Spleen (tissue), 11 donors: ENCODE results near the gene PTPN18. TPM values are rescaled to one million over a fixed set of nuclear protein-coding genes. Genes with fewer than 3 reads are reported as not detected.

ENCODE experiments used
- DNase-seq: peaks from one replicate; pipeline ENCODE4 v3.0.0-alpha.2; 2020
- H3K27ac ChIP-seq, 8 donors: fragments of 200-600 bp; sonication (generic) in 7 of 8; 1 replicate in 4 of 8; 2 replicates in 4 of 8; pipeline versions ENCODE4 v1.5.0 to v1.8.0; 2016 to 2021; ENCODE audit warnings: inconsistent platforms in 4 of 8, mild to moderate bottlenecking in 4 of 8, moderate library complexity in 1 of 8
- H3K27me3 ChIP-seq, 7 donors: fragments of 200-600 bp; sonication (generic) in 6 of 7; replicated peaks in 1 of 7; 1 replicate in 4 of 7; 2 replicates in 3 of 7; pipeline versions ENCODE4 v1.5.0 to v1.8.0; 2016 to 2021; ENCODE audit warnings: inconsistent platforms in 3 of 7, mild to moderate bottlenecking in 1 of 7
- H3K36me3 ChIP-seq, 6 donors: fragments of 200-600 bp; sonication (generic) in 5 of 6; 1 replicate in 4 of 6; 2 replicates in 2 of 6; pipeline versions ENCODE4 v1.5.0 to v1.8.0; 2016 to 2021; ENCODE audit warnings: inconsistent platforms in 2 of 6
- H3K4me1 ChIP-seq, 6 donors: fragments of 200-600 bp; sonication (generic) in 5 of 6; 1 replicate in 3 of 6; 2 replicates in 3 of 6; pipeline versions ENCODE4 v1.5.0 to v1.8.0; 2016 to 2021; ENCODE audit warnings: inconsistent platforms in 3 of 6
- H3K4me3 ChIP-seq, 8 donors: fragments of 200-600 bp; sonication (generic) in 7 of 8; 1 replicate in 4 of 8; 2 replicates in 4 of 8; pipeline versions ENCODE4 v1.5.0 to v1.8.0; 2016 to 2021; ENCODE audit warnings: inconsistent platforms in 4 of 8, mild to moderate bottlenecking in 4 of 8, moderate library complexity in 2 of 8
- H3K9me3 ChIP-seq, 8 donors: fragments of 200-600 bp; sonication (generic) in 7 of 8; 1 replicate in 4 of 8; 2 replicates in 4 of 8; pipeline versions ENCODE4 v1.5.0 to v1.8.0; 2016 to 2021; ENCODE audit warnings: inconsistent platforms in 4 of 8
- POLR2A ChIP-seq, 3 donors: fragments of 450-650 bp; IDR thresholded peaks; one replicate each; pipeline ENCODE4 v1.5.1; 2017; ENCODE audit warnings: antibody characterized with exemption in 3 of 3, mild to moderate bottlenecking in 1 of 3
- POLR2AphosphoS5 ChIP-seq, 3 donors: sonication (generic); formaldehyde crosslinking; IDR thresholded peaks; one replicate each; pipeline ENCODE4 v1.5.1; 2017; ENCODE audit warnings: antibody characterized with exemption in 3 of 3
- WGBS, 5 donors: extraction: QIAGEN DNeasy Blood & Tissue Kit in 3 of 5; methylation state at CpG; one replicate each; pipeline versions ENCODE4 v1.1.5 to v1.1.7; 2013 to 2018; 5-methylcytosine and 5-hydroxymethylcytosine counted together
- intact Hi-C: fragments of 100-400 bp; cut with DNase I; formaldehyde crosslinking; loops from one replicate; pipeline ENCODE4 v1.15.0; 2023; ENCODE audit warnings: low total_unique reads
- polyA plus RNA-seq, 3 donors: library from polyadenylated mRNA; stranded (reverse); fragments of 200-250 nt; gene quantifications; one replicate each; pipeline ENCODE4 v1.2.1, GENCODE V29; 2013
- total RNA-seq, 7 donors: library from RNA; depleted of rRNA in 3 of 7; stranded (reverse); fragments of >200 nt in 3 of 7; fragmentation: NEBNext Ultra II Directional in 4 of 7; extraction: Animal tissue kit (Norgen Biotek cat#: 25700) in 4 of 7; gene quantifications; one replicate each; pipeline versions ENCODE4 v1.1.0 to v1.2.1, GENCODE V29; 2016 to 2021
- TF ChIP-seq, protein P1 (sequence below), 11 experiments: fragments of 200-600 bp in 7 of 11; fragments of 450-650 bp in 4 of 11; sonication (generic) in 4 of 11; IDR thresholded peaks in 8 of 11; conservative IDR thresholded peaks in 3 of 11; 1 replicate in 7 of 11; 2 replicates in 4 of 11; pipeline versions ENCODE4 v1.4.0 to v1.8.0; 2016 to 2021; ENCODE audit warnings: antibody characterized with exemption in 11 of 11, inconsistent platforms in 4 of 11, mild to moderate bottlenecking in 1 of 11
- donor health status: healthy with polysubstance abuse.
- donor health status: DM: no; HTN: no; CAD: no; lungs with moderate emphysema.
- donor health status: DM: no; HTN: no; CAD: no.
- donor health status: Bipolar disorder and iron deficiency.
- donor health status: healthy.
- donor health status: DM: no; HTN: no; CAD: no.
- donor health status: DM: yes; HTN: yes; CAD: no.

Gene PTPN18
- total and polyA plus RNA-seq, 10 donors, result 75.9 to 132 (median 108) TPM

DNA sequence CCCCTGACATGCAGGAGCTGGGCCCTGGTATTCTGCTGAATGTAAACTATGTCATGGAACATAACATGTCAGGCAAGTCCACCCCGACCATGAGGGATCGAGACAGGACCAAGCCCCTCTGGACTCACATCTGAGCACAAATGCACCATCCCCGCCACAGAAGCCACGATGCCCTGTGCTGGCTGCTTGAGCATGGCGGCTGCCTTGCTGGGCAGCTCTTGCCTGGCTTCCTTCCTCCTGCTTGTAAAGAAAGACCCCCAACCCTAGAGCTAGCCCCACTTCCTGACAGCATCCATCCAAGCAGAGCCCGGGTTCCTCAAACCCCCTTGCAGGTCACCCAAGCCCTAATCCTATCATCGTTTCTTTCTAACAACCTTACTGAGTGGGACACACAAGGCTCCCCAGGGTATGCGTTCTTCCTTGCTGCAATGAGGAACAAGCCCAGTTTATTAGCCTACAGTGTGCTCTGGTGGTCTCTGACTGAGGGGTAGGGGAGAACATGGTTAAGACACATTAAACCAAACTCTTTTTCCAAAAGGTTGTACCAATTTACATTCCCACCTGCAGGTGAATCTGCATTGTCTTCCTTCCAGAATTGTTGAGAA, 26.6 kb downstream of the PTPN18 start:
- Histone ChIP-seq H3K4me1 (peaks cover 17 to 85% (median 57%) of the 10 kb centered on the region in 6 donors), H3K27me3 (no peaks in the 10 kb centered on the region), H3K4me3 (no peak overlapping the region), H3K9me3 (no peaks in the 10 kb centered on the region), H3K36me3 (peaks cover 0 to 70% (median 0%) of the 10 kb centered on the region in 6 donors), H3K27ac (peak overlapping the region in 1 of 8 donors; percentile 98)
- DNase-seq, result no peak
- intact Hi-C loops, result no loop called here
- no peak for TF ChIP-seq POLR2A (IDR thresholded peaks at IDR 0.05)
- no peak for TF ChIP-seq POLR2AphosphoS5 (IDR thresholded peaks at IDR 0.05)
- TF ChIP-seq, protein P1, sequence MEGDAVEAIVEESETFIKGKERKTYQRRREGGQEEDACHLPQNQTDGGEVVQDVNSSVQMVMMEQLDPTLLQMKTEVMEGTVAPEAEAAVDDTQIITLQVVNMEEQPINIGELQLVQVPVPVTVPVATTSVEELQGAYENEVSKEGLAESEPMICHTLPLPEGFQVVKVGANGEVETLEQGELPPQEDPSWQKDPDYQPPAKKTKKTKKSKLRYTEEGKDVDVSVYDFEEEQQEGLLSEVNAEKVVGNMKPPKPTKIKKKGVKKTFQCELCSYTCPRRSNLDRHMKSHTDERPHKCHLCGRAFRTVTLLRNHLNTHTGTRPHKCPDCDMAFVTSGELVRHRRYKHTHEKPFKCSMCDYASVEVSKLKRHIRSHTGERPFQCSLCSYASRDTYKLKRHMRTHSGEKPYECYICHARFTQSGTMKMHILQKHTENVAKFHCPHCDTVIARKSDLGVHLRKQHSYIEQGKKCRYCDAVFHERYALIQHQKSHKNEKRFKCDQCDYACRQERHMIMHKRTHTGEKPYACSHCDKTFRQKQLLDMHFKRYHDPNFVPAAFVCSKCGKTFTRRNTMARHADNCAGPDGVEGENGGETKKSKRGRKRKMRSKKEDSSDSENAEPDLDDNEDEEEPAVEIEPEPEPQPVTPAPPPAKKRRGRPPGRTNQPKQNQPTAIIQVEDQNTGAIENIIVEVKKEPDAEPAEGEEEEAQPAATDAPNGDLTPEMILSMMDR (IDR thresholded peaks at IDR 0.05 in 8 of 11, conservative IDR thresholded peaks at IDR 0.05 in 3 of 11), result no peak
- 91 to 98% (median 92%) methylated on average over 8 of the region's 8 CpGs for WGBS, 5 donors

DNA sequence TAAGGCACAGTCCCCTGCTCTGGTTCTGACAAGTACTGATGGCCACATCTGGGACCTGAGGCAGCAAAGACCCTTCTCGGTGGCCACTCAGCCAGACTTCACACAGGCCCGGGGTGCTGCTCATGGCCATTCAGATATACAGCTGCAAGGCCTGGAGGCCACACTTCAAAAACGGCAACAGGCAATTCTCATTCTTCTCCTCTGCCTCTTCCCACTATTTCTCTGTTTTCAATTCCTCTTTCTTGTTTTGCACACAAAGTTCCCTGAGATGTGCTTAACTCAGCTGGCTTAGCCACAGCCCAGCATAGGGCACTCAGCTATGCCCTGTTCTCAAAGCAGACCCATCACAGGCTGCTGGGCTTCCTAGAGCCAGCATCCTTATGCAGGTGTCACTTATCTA, 29.9 kb downstream of the PTPN18 start:
- H3K4me3 ChIP-seq, result no peak overlapping the region
- peak; percentile 75 for DNase-seq
- 56 to 81% (median 61%) methylated on average over 3 of the region's 3 CpGs for WGBS, 5 donors
- no peaks in the 10 kb centered on the region for H3K27me3 ChIP-seq
- H3K4me1 ChIP-seq, result peaks cover 22 to 85% (median 59%) of the 10 kb centered on the region in 6 donors
- peaks cover 0 to 38% (median 0%) of the 10 kb centered on the region in 6 donors for H3K36me3 ChIP-seq
- H3K9me3 ChIP-seq, result no peaks in the 10 kb centered on the region
- TF ChIP-seq POLR2AphosphoS5 (IDR thresholded peaks at IDR 0.05) (peak in 1 of 3 donors; percentile 65), POLR2A (IDR thresholded peaks at IDR 0.05) (no peak)
- intact Hi-C loops, result no loop called here
- H3K27ac ChIP-seq, result peak overlapping the region in 5 of 8 donors; percentile 39 to 94 (median 68)

- intact Hi-C loops, result no loop called here
- H3K4me1 ChIP-seq, result peaks cover 22 to 85% (median 60%) of the 10 kb centered on the region in 6 donors
- TF ChIP-seq, protein P1 (IDR thresholded peaks at IDR 0.05 in 8 of 11, conservative IDR thresholded peaks at IDR 0.05 in 3 of 11), result no peak
- TF ChIP-seq POLR2A (IDR thresholded peaks at IDR 0.05) (no peak), POLR2AphosphoS5 (IDR thresholded peaks at IDR 0.05) (no peak)
- no peaks in the 10 kb centered on the region for H3K27me3 ChIP-seq
- DNase-seq, result no peak
- H3K27ac ChIP-seq, result peak overlapping the region in 6 of 8 donors; percentile 29 to 94 (median 68)
- H3K9me3 ChIP-seq, result no peaks in the 10 kb centered on the region
- peaks cover 0 to 25% (median 0%) of the 10 kb centered on the region in 6 donors for H3K36me3 ChIP-seq
- no peak overlapping the region for H3K4me3 ChIP-seq
- WGBS, 5 donors, result 50 to 70% (median 54%) methylated on average over 4 of the region's 4 CpGs
Measured at GRCh38 chr2:130387071-130387400, 31.2 kb downstream of the PTPN18 start.

- intact Hi-C loops, result no loop called here
- no peak overlapping the region for H3K4me3 ChIP-seq
- no peaks in the 10 kb centered on the region for H3K27me3 ChIP-seq
- H3K9me3 ChIP-seq, result no peaks in the 10 kb centered on the region
- TF ChIP-seq POLR2AphosphoS5 (IDR thresholded peaks at IDR 0.05) (peak in 1 of 3 donors; percentile 20), POLR2A (IDR thresholded peaks at IDR 0.05) (no peak)
- 63 to 91% (median 79%) methylated on average over 4 of the region's 4 CpGs for WGBS, 5 donors
- peaks cover 0 to 17% (median 0%) of the 10 kb centered on the region in 6 donors for H3K36me3 ChIP-seq
- DNase-seq, result no peak
- peaks cover 22 to 84% (median 64%) of the 10 kb centered on the region in 6 donors for H3K4me1 ChIP-seq
- H3K27ac ChIP-seq, result peak overlapping the region in 6 of 8 donors; percentile 3 to 94 (median 68)
Measured at GRCh38 chr2:130387804-130388203, 31.9 kb downstream of the PTPN18 start.

DNA sequence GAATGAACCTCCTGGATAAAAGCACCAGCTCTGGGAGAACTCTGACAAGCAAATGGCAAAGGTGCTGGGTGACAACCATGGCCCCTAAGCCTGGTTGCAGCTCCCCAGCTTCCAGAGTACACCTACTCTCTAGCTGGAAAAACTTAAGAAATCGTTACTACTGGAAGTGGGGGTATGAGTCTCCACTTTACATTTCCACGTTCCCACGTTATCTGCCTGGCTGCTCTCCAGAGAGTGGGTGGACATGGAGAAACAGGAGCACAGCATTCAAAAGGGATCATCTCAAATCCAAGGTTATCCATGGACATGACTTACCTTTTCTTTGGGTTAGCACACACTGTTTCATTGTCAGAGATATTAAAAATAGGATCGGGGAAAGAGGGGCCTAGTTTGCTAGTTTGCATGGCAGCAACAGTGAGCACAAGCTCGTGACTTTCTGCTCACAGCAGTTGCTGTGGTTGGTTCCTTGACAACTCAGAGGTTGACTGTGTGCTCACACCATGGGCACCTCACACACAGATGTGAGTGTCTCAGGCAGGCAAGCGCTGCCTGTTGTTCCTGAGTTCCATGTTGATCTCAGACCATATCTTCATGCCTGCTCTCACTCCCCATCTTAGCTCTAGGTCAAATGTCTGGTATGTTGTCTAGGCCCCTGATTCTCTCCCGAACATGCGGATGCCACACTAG, 32.5 kb downstream of the PTPN18 start:
- TF ChIP-seq, protein P1 (IDR thresholded peaks at IDR 0.05 in 8 of 11, conservative IDR thresholded peaks at IDR 0.05 in 3 of 11), result no peak
- TF ChIP-seq POLR2AphosphoS5 (IDR thresholded peaks at IDR 0.05) (peak in 1 of 3 donors; percentile 0), POLR2A (IDR thresholded peaks at IDR 0.05) (no peak)
- H3K4me3 ChIP-seq, result no peak overlapping the region
- H3K27me3 ChIP-seq, result no peaks in the 10 kb centered on the region
- no peaks in the 10 kb centered on the region for H3K9me3 ChIP-seq
- 80 to 85% (median 82%) methylated on average over 8 of the region's 8 CpGs for WGBS, 5 donors
- H3K36me3 ChIP-seq, result peaks cover 0 to 12% (median 0%) of the 10 kb centered on the region in 6 donors
- peak overlapping the region in 6 of 8 donors; percentile 3 to 94 (median 68) for H3K27ac ChIP-seq
- peaks cover 22 to 82% (median 64%) of the 10 kb centered on the region in 6 donors for H3K4me1 ChIP-seq
- intact Hi-C loops, result no loop called here
- DNase-seq, result no peak
